NCI-H226 (cell line): ENCODE results near the gene TTLL10.
"Not testable (repeated sequence)": the region's sequence is repeated elsewhere in the genome, so short reads cannot be mapped to it uniquely, and the experiment has no call there.

Experiments
- DNase-seq: peaks from one replicate; pipeline ENCODE4 v3.0.0-alpha.2; 2015

The TTLL10 gene

GRCh38 chr1:1141244-1141910 is 32.3 kb upstream of the TTLL10 start:
- DNase-seq: no peak

DNA sequence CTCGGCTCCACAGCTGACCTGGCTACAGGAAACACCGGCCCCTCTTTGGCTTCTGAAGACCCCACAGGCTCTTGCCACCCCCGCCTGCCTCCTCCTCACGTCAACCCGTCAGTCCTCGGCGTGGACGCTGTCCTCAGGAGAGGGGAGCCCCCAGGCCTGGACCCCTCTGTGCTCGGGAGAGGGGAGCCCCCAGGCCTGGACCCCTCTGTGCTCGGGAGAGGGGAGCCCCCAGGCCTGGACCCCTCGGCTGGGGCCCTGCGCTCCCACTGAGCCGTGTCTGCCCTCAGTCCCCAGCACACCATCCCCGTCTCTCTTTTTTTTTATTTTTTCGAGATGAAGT is 31.8 kb upstream of the TTLL10 start:
- no peak for DNase-seq

- DNase-seq: not testable (repeated sequence)
Measured at GRCh38 chr1:1142352-1142751, 31.3 kb upstream of the TTLL10 start.

- DNase-seq: no peak
Measured at GRCh38 chr1:1142844-1143243, 30.8 kb upstream of the TTLL10 start.

DNA sequence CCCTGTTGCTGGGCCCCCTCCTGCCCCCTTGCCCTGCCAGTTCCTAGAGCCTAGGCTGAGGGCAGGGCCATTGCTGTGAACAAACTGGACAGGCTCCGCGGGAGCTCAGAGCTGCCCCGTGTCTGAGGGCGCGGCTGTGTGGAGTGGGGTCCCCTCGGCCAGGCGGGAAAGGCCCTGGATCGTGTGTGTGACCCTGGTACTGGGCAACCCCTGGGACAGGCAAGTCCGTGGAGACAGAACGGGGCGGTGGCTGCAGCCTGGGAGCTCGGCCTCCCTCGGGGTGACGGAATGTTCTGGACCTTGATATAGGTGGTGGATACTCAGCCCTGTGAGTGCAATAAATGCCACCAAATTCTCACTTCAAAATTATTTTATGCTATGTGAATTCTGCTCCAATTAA is 30.0 kb upstream of the TTLL10 start:
- no peak for DNase-seq

GRCh38 chr1:1144122-1144842 is 29.4 kb upstream of the TTLL10 start:
- DNase-seq: no peak

- DNase-seq: no peak
Measured at GRCh38 chr1:1144843-1145546, 28.7 kb upstream of the TTLL10 start.

GRCh38 chr1:1145547-1145914 is 28.1 kb upstream of the TTLL10 start:
- DNase-seq: no peak

- DNase-seq: no peak
Measured at GRCh38 chr1:1146026-1146425, 27.7 kb upstream of the TTLL10 start.

DNA sequence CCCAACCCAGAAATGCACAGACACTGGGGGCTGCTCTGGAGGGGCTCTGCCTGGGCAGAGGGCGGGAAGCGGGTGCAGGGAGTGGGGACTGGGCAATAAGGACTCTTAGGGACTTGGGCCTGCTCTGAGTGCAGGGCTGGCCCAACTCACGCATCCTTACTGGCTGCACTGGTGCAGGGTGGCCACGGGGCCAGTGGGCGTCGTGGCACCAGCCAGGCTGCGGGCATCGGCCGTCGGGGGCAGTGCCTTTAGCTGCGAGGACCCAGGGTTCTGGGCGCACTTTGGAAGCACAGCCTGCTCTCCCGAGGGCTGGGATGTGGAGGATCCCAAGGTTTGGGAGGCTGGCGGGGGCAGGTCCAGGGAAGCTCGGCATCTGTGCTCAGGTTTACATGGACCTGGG is 27.1 kb upstream of the TTLL10 start:
- DNase-seq: no peak

GRCh38 chr1:1148061-1148460 is 25.6 kb upstream of the TTLL10 start:
- DNase-seq: no peak

DNA sequence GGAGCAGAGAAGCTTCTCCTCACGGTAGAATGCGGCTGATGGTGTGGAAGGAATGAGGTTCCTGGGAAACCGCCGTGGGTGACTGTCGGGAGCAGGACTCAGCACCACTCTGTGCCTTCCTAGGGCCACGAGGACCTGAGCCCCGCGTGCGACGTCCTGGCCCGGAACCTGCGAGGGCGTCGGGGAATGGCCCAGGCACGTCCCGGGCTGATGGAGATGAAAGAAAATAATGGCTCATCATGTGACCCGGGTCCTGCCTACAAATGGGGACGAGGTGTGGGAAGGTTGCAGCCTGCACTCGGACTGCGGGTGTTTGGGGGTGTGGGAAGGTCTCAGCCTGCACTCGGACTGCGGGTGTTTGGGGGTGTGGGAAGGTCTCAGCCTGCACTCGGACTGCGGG is 25.1 kb upstream of the TTLL10 start:
- no peak for DNase-seq

- DNase-seq: no peak
Measured at GRCh38 chr1:1149416-1149815, 24.3 kb upstream of the TTLL10 start.

- no peak for DNase-seq
Measured at GRCh38 chr1:1150100-1150499, 23.6 kb upstream of the TTLL10 start.

DNA sequence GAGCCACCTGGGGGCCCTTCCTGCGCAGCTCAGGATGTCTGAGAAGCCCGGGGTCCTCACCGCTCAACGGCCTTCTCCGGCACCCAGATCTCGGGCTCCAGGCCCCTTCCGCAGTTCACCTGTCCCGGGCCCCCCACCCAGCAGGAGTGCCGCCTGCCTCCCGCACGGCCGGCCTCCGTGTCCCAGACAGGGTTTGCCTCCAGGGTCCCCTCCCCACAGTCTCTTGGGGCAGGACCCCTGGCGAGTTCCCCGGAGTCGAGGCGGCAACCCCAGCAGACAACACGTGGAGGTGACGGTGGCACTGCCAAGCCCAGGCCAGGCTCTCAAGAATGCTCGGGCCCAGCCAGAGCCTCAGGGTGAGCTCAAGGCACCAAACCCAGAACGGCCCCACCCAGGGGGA is 22.4 kb upstream of the TTLL10 start:
- DNase-seq: no peak

DNA sequence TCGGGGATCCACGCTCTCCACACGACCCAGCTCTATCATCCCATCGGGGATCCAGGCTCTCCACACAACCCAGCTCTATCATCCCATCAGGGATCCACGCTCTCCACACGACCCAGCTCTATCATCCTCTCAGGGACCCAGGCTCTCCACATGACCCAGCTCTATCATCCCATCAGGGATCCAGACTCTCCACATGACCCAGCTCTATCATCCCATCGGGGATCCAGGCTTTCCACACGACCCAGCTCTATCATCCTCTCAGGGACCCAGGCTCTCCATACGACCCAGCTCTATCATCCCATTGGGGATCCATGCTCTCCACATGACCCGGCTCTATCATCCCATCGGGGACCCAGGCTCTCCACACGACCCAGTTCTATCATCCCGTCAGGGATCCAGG is 21.2 kb upstream of the TTLL10 start:
- DNase-seq: not testable (repeated sequence)

DNA sequence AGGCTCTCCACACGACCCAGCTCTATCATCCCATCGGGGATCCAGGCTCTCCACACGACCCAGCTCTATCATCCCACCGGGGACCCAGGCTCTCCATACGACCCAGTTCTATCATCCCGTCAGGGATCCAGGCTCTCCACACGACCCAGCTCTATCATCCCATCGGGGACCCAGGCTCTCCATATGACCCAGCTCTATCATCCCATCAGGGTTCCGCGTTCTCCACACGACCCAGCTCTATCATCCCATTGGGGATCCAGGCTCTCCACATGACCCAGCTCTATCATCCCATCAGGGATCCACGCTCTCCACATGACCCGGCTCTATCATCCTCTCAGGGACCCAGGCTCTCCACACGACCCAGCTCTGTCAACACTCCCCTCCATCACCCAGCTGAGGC is 20.5 kb upstream of the TTLL10 start:
- not testable (repeated sequence) for DNase-seq

- DNase-seq: no peak
Measured at GRCh38 chr1:1153874-1154273, 19.8 kb upstream of the TTLL10 start.

DNA sequence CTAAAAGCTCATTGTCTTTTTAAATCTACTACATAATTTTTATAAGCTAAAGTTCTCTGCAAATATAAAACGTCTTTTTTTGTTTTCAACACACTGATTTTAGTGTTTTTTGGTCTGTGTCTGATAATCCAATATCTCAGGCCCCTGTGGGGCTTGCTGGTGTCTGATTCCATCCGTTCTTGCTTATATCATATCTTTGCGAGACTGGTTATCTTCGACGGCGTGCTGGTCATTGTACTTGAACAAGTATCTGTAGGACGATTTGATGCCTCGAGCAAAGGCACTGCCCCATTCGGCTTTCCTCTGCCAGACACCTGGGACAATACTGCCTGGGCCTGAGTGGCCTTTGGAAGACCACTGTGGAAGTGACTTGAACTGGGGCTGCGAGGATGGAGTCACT is 18.4 kb upstream of the TTLL10 start:
- no peak for DNase-seq

- no peak for DNase-seq
Measured at GRCh38 chr1:1156140-1157032, 17.3 kb upstream of the TTLL10 start.

GRCh38 chr1:1157033-1157365 is 16.7 kb upstream of the TTLL10 start:
- DNase-seq: peak; percentile 14

- DNase-seq: peak; percentile 90
Measured at GRCh38 chr1:1157426-1157913, 16.2 kb upstream of the TTLL10 start.
